ENCODE results near the gene PIGK.
"Not testable (repeated sequence)": the region's sequence is repeated elsewhere in the genome, so short reads cannot be mapped to it uniquely, and the experiment has no call there.

- TF ChIP-seq POLR2A, POLR2AphosphoS5, TAF1 (IDR thresholded peaks at IDR 0.05; ENCODE audit: low read depth, low read length): not testable (repeated sequence)
Measured at GRCh38 chr1:77159706-77160105, 59.5 kb downstream of the PIGK start.

All from GM12891 (cell line).